A172 (cell line): ENCODE measurements around the gene SPATA45. TPM values are rescaled to one million over a fixed set of nuclear protein-coding genes. Genes with fewer than 3 reads are reported as not detected.
A peak's percentile ranks its signal among the peaks of the same experiment; 100 is the strongest.

Experiments
- DNase-seq: peaks from one replicate; pipeline ENCODE4 v3.0.0-alpha.2; 2015; ENCODE audit warnings: low spot score
- total RNA-seq: library from RNA; depleted of rRNA; stranded (reverse); fragments of >200 nt; shearing (Covaris generic); gene quantifications from 2 replicates; pipeline ENCODE4 v1.2.3, GENCODE V29; 2014

Gene SPATA45
- total RNA-seq, 1 experiment from 2014 or later, result not detected

DNA sequence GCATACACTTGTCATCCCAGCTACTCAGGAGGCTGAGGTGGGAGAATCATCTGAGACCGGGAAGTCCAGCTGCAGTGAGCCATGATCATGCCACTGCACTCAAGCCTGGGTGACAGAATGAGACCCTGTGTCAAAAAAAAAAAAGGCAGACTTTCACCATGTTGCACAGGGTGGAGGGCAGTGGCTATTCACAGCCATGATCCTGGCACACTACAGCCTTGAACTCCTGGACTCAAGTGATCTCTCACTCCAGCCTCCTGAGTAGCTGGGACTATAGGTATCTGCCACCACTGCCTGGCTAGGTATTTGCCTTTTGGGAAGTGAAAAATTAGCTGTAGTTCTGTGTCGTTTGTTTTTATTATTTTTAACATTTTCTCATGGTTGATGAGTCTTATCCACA is 19.1 kb downstream of the SPATA45 start:
- DNase-seq, result no peak

DNA sequence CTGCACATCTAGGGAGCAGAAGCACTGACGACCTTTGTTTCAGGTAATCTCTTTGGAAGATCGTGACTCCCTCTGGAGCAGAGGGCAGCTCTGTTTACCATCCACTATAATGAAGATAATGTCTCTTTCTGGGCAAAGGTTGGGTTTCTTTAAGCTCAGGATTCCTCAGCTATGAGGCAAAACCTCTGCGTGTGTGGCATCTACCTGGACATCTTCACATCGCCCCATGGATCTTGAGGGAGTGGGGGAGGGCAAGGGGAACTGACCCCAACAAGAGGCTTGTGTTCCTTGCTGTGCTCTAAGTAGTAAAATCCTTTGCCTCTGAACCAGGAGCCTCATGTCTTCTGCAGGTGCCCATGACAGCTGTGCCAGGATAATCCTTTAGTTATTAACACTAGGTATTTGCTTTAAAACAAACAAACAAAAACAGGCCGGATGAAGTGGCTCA is 19.6 kb downstream of the SPATA45 start:
- no peak for DNase-seq

DNA sequence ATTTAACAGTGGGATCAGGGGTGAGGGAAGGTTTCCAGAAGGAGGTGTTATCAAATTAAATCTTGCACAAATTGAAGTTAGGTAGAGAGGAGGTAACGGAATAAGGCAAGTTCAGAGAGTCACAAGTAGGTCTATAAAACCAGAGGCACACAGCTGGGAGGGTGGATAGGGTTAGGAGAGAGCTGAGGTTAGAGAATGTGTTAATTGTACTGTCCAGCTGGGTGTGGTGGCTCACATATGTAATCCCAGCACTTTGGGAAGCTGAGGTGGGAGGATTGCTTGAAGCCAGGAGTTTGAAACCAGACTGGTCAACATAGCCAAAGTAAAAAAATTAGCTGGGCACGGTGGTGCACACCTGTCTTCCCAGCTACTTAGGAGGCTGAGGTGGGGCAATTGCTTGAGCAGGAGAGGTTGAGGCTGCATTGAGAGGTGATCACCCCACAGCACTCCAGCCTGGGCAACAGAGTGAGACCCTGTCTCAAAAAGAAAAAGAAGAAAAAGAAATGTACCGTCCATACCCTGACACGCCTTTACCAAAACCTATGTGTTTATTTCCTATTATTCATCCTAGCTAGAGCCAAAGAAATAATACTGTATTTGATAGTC is 20.2 kb downstream of the SPATA45 start:
- DNase-seq, result no peak

DNA sequence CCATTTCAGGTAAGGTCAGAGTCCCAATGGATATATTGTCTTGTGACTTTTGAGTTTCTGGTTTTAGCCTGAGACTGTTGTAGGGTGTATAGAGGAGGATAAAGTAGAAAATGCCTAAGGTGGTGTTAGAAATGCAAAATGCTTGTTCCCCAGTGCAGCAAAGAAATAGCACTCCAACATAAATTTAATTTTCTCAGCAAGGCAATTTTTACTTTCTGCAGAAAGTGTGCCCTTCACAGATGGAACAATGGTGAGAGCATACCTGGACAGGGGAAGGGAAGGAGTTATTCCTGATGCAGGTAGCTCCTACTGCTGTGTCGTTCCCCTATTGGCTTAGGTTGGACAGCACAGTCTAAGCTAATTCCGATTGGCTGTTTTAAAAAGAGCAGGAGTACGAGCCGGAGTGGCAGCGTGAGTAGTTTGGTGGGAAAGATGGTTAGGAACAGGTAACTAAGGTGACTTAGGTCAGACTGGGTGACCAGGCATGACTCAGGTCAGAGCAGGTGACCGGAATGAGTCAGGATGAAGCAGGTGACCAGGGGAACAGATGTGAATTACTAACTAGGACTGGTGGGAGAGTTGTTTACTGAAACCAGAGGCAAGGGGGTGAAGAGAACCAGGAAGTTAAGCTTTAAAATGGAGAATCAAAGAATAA is 21.5 kb downstream of the SPATA45 start:
- no peak for DNase-seq

DNA sequence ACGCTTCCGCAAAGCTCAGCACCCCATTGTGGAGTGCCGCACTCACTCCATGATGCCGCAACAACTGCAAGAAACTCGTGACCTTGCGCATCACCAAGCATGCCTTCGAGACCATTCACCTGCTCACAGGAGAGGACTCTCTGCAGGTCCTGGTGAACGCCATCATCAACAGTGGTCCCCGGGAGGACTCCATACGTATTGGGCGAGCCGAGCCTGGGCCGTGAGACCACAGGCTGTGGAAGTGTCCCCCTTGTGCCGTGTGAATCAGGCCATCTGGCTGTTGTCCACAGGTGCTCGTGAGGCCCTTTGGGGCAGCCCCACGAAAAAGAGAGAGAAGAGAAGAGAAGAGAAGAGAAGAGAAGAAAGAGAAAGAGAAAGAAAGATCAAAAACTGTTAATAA is 23.2 kb downstream of the SPATA45 start:
- DNase-seq, result no peak

DNA sequence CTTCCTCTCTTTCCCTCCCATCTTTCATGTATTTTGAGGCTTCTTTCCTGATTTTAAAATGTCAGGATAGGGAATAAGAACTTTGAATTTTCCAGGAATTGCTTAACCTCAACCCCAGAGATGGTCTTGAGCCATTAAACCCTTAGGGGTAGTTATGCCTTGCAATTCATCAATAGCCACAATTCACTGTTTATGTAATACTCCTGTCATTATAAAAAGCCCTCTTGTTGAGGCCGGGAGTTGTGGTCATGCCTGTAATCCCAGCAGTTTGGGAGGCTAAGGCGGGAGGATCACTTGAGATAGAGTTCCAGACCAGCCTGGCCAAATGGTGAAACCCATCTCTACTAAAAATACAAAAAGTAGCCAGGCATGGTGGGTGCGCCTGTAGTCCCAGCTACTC is 24.5 kb downstream of the SPATA45 start:
- DNase-seq, result no peak

DNA sequence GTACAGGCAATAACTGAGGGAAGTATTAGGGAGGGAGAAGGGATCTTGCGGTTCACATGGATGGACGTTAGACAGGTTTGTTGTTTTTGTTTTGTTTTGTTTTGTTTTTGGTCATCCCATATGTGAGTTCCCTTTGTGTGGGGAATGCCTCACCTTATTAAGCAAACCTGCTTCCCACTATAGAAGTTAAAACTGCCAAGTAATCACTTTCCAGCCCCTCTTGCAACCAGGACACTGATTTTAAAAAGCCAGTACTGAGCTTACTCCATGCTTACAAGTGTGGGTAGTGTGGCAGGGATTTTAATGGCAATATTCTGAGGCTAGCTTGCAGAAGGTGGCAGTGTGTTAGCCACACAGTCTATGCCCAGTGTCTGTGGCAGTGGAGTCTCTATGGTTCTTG is 26.5 kb downstream of the SPATA45 start:
- DNase-seq, result no peak

DNA sequence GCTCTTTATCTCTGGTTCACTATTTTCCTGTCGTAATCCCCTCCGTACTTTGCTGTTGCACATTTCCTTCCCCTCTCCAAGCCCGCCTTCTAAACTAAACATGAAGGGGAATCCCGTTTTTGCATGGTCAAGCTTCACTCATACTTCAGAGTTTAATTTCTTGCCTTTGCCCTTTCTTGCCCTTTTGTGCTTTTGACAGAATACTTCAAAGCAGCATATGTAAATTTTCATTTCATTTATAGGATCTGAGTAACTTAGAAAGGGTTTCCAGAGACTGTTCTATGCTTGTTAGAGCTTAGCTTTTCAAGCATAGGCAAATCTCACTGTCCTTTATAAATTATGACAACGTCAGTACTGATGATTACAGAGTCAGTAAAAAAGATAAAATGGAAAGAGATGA is 27.7 kb downstream of the SPATA45 start:
- no peak for DNase-seq

DNA sequence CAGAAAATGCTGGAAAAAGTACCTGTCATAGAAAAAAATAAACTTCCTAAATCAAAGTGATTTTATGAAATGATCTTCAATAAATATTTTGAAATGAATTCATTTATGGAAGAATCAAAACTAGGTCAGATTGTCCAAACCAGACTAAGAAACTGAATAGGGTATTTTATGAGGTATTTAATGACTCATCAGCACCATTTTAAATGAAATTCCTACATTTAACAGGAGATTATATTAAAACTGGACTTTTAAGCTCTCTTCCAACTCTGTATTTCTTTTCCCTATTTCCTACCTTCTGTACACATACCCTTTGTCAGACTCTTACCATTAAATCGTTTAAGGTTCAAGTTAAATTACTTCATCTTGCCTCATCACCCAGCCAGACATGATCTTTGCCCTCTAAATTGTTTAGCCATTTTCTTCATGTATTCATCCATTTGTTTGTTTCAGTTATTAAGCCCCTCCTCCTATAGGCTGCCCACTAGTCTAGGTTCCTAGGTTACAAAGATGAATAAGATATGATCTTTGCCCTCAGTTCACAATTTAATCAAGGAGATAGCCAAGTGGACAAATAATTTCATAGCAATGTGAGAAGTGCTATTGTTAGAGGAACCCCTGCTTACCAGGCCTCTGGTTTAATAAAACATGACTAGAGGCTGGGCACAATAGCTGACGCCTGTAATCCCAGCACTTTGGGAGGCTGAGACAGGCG is 30.7 kb downstream of the SPATA45 start:
- no peak for DNase-seq

DNA sequence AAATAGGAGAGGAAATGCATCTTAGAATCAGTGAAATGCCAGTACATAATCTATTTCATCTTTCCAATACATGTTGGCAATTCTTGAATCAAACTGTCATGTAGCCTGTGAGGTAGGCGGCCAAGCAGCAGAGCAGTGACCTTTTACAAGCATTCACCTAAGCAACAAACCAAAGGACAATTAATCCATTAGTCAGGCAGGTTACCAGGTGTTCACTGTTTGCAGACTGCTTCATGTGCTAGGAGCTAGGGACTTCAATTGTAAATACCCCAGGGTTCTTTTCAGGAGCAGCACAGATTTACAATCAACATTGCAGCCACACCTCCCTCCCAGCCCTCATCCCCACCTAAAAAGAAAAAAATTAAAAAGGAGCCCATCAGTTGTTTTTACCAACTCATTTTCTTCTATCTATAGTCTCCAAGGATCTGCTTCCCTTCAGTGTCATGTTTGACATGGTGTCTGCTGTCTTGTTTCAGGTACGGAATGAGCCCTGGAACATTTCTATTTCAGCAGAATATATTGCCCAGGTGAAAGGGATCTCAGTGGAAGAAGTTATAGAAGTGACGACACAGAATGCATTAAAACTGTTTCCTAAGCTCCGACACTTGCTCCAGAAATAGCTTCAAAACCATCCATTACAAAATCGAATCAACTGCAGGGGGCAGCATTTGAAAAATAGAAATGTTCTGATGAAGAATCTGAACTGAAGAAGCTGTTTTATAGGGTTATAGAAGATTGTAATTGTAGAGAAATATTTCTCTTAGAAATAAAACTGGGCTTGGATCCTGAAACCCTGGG is 32.7 kb downstream of the SPATA45 start:
- DNase-seq, result no peak

DNA sequence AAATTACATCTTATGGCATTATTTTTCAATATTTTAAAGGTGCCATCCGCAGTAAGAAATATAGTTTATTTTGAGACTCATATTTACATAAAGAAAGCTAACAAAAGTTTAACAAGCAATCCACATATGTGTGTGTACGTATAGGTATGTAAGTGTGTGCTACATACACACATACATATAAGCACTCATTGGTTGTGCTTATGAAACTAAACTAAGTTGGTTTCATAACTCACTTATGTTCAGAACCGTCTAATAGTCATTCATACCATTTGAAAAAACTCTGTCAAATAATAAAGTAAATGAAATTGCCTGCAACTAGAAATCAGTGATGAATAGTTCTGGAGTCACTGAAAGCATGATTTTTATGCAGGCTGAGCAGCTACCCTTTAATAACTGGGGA is 41.7 kb downstream of the SPATA45 start:
- DNase-seq, result no peak

DNA sequence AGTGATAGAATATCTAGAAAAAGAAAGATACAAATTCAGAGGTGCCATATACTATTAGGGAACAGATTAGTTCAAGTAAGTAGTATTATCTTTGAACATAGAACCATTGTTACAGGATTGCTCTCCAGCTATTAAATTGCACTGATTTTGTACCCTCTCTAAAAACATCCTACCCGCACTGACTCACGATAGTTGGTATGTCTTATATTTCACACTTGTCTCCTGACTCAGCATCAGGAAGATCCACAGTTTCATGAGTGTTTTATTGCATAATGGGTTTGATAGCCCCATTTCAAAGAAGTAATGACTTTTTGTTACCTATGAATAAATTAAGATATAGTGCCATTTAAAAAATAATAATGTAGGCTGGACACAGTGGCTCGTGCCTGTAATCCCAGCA is 49.8 kb downstream of the SPATA45 start:
- no peak for DNase-seq

DNA sequence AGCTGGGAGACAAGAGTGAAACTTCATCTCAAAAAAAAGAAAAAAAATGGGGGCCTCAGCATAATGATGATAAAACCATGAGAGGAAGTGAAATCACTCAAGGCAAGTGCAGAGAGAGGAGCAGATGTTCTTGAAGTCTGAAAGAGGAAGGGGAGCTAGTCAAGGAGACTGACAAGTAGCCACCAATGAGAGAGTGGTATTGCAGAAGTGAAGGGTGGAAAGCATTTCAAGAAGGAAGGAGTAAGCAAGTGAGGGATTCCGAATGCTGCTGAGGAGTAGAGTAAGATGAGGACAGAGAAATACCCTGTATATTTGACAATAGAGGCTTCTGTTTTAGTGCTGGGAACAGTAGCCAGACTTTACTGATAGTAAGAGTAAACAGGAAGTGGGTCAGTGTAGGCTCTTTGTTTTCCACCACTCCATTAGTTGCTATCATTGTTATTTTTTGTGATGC is 52.9 kb downstream of the SPATA45 start:
- DNase-seq, result no peak

DNA sequence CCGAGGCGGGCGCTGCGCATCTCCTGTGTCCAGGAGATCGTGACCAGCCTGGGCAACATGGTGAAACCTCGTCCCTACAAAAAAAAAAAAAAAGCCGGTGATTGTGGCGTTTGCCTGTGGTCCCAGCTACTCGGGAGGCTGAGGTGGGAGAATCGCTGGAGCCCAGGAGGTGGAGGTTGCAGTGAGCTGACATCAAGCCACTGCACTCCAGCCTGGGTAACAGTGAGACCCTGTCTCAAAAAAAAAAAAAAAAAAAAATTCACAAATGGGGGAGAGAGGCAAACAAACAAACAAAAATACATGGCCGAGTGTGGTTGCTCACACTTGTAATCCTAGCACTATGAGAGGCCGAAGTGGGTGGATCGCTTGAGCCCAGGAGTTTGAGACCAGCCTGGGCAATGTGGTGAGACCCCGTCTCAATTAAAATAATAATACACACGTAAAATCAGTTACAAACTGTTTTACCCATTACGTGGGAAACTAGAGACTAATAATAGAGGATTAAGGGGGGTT is 55.0 kb downstream of the SPATA45 start:
- no peak for DNase-seq

DNA sequence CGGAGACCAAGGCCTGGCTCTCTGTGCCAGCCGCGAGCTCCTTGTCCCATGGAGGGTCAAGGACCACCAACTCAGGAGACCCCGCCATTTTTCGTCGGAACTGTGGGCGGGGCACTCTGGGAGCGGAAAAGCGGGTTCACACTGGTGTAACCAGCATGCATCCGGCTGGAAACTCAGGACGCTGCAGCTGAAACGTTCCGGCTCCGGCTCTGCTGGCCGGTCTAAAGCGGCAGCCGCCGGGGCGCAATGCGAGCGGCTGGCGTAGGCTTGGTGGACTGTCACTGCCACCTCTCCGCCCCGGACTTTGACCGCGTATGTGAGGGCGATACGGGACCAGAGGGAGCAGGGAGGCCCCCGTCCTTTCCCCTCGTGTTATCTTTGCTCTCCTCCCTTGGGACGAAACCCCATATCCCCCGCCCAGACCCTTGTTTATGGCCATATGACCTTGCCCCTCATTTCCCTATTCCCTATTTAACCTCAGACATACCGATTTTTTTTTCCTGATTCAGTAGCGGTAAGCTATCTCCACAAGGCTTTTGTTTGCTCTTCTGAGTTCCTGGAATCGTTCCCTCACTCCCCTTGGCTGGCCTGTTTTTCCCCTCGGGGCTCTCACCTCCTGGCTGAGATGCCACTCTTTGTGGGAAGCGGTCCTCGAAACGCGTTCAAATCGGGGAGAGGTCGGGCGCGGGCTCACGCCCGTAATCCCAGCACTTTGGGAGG is 55.6 kb downstream of the SPATA45 start, which contains the start of the genes NSL1 and TATDN3:
Gene NSL1, minus strand, starts transcription at position 102 of the 720 bp plus-strand sequence. Its CDS starts 14 bp downstream, at position 88.
Gene TATDN3, plus strand, starts transcription at position 219 of the 720 bp plus-strand sequence. Its CDS starts 28 bp downstream, at position 247.
- peak; percentile 91 for DNase-seq

DNA sequence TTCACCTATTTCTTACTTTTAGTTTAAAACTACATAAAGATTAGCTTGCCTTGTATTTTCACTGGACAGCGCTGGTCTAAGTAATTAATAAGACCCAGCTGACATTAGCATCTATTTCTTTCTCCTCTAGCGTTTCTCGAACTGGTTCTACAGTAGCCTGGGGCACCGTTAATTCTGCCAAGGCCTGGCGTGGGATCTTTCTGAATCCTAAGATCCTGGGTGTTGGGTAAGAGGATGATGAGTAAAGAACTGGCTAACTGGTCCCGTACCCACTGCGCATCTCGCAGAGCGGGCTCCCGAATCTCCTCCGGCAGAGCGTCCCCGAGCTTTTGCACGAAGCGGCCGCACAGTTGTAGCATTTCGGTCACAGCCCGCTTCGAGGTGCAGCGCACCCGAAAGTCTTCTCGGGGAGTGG is 56.2 kb downstream of the SPATA45 start:
- DNase-seq, result peak; percentile 71

DNA sequence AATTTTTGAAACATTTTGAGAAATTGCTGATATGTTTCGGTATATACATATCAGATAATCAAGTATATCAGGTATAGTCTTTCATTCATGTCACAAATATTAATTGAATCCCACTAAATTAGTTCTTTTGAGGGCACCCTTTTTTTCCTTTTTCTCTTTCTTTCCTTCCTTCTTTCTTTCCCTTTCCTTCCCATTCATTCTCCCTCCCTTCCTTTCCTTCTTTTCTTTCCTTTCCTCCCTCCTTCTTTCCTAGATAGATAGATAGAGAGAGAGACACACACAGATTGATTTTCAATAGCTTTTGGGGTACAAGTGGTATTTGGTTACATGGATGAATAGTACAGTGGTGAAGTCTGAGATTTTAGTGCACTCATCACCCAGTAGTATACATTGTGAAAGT is 61.6 kb downstream of the SPATA45 start:
- DNase-seq, result no peak

DNA sequence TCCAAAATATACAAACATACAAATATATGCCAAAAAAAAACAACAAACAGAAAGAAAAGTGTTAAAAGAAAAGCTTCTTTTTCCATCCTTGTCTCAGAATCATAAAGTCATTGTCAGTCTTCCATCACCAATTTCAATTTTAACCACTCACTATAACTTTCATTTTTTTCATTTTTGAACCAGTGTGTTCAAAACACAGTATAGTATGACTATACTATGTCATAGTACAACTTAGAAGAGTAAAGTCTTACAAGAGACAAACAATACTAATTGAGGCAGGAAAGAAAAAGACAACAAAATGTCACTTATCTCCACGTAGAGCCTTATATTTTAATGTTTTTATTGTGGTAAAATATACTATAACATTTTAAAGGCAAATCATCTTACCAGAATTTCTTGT is 63.5 kb downstream of the SPATA45 start:
- no peak for DNase-seq

DNA sequence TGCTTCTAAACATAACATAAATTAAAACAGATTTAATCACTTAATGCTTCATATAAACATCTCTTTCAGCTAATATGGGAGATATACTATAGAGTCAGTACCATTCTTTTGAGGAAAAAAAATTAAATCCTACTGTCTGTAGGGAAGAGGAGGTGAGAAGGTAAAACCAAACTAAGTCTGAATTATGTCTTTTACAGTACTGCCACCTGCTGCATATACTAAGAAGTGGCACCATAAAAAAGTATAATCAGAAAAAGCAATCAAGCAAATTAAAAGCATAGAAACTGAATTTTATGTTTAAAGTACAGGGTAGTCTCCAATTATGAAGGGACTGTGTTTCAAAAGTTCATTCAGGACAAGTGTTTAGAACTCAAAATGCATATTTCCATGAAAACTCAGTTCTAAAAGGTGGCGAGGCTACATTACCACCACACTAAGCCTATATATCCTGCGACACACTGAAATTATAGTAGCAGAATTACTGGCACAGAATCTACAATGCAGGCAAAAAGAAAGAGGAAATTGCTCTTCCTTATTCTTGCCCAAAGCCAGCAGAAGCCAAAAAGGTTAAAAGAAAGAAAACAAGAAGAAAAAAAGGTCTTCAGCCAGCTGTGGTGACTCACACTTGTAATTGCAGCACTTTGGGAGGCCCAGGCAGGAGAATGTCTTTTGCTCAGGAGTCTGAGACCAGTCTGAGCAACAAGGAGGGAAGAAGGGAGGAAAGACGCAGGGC is 64.9 kb downstream of the SPATA45 start:
- peak; percentile 70 for DNase-seq

DNA sequence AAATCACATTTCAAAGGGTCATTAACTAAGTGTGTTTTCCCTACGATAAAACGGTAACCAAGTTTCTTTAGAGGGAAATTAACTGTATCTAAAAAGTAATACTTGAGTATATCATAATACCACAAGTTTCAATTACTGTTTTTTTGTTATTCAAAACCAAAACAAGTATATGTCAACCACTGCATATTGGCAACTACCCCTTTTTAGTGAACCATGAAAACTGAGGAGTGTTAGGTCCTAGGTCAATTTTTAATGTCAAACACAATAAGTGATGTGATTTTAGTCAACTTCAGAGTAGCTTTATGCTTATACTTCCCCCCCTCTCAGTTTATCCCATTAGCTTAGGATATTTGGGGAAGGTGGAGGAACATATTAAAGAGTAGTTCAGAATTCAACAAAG is 66.2 kb downstream of the SPATA45 start:
- no peak for DNase-seq
